GM23338 (cell line): ENCODE measurements around the gene WNT5B. TPM values are rescaled to one million over a fixed set of nuclear protein-coding genes. Genes with fewer than 3 reads are reported as not detected.

Source experiments
- ATAC-seq: fragments of 200-7000 bp; cut with Tn5 transposase; 3 replicates; pipeline ENCODE4 v1.9.1; 2020
- DNase-seq: peaks from one replicate; pipeline ENCODE4 v3.0.0-alpha.2; 2015; ENCODE audit warnings: low spot score
- H2AFZ ChIP-seq: fragments of 200-600 bp; sonication (generic); 2 replicates; pipeline ENCODE4 v1.8.0; 2016; ENCODE audit warnings: antibody characterized with exemption, mild to moderate bottlenecking, moderate library complexity
- H3F3A ChIP-seq: fragments of 200-600 bp; sonication (generic); replicated peaks from 2 replicates; pipeline ENCODE4 v1.8.0; 2017; ENCODE audit warnings: antibody characterized with exemption, mixed run types, low read depth
- H3K27ac ChIP-seq: fragments of 200-600 bp; sonication (generic); 2 replicates; pipeline ENCODE4 v1.6.1; 2016; ENCODE audit warnings: low read depth
- H3K27me3 ChIP-seq: fragments of 200-600 bp; sonication (generic); 2 replicates; pipeline ENCODE4 v1.8.0; 2016; ENCODE audit warnings: mild to moderate bottlenecking, mixed run types, moderate library complexity; ENCODE audit not compliant: insufficient read depth
- H3K36me3 ChIP-seq: fragments of 200-600 bp; sonication (generic); 2 replicates; pipeline ENCODE4 v1.8.0; 2016; ENCODE audit warnings: mild to moderate bottlenecking; ENCODE audit not compliant: insufficient read depth
- H3K4me1 ChIP-seq: fragments of 200-600 bp; sonication (generic); 2 replicates; pipeline ENCODE4 v1.8.0; 2016; ENCODE audit warnings: mild to moderate bottlenecking, moderate library complexity; ENCODE audit not compliant: insufficient read depth
- H3K4me2 ChIP-seq: fragments of 200-600 bp; sonication (generic); 2 replicates; pipeline ENCODE4 v1.7.1; 2017; ENCODE audit warnings: mixed run types
- H3K4me3 ChIP-seq: fragments of 200-600 bp; sonication (generic); 2 replicates; pipeline ENCODE4 v1.6.1; 2016; ENCODE audit warnings: mixed run types
- H3K79me2 ChIP-seq: fragments of 200-600 bp; sonication (generic); replicated peaks from 2 replicates; pipeline ENCODE4 v1.8.0; 2017; ENCODE audit warnings: mild to moderate bottlenecking; ENCODE audit not compliant: insufficient read depth
- H3K9me2 ChIP-seq: fragments of 200-600 bp; sonication (generic); 2 replicates; pipeline ENCODE4 v1.8.0; 2017; ENCODE audit not compliant: insufficient read depth
- H4K20me1 ChIP-seq: fragments of 200-600 bp; sonication (generic); replicated peaks from 2 replicates; pipeline ENCODE4 v1.8.0; 2017; ENCODE audit warnings: mild to moderate bottlenecking; ENCODE audit not compliant: insufficient read depth
- H3K27ac Mint-ChIP-seq: 2 replicates; pipeline ENCODE4 v1.8.0; 2020; ENCODE audit warnings: inconsistent platforms, mild to moderate bottlenecking, moderate library complexity, mixed read lengths
- H3K27me3 Mint-ChIP-seq: 3 replicates; pipeline ENCODE4 v1.8.0; 2022; ENCODE audit warnings: low read depth, mild to moderate bottlenecking, moderate library complexity, mixed read lengths, inconsistent platforms; ENCODE audit not compliant: insufficient read depth, poor library complexity
- H3K36me3 Mint-ChIP-seq: 3 replicates; pipeline ENCODE4 v1.8.0; 2021; ENCODE audit warnings: low read depth, mild to moderate bottlenecking, inconsistent platforms, moderate library complexity, mixed read lengths
- H3K4me1 Mint-ChIP-seq: 3 replicates; pipeline ENCODE4 v1.8.0; 2020; ENCODE audit warnings: mild to moderate bottlenecking, inconsistent platforms, mixed read lengths
- H3K4me3 Mint-ChIP-seq: 3 replicates; pipeline ENCODE4 v1.8.0; 2021; ENCODE audit warnings: moderate library complexity, mild to moderate bottlenecking, inconsistent platforms, mixed read lengths
- H3K9me3 Mint-ChIP-seq: 3 replicates; pipeline ENCODE4 v1.8.0; 2020; ENCODE audit warnings: moderate library complexity, mild to moderate bottlenecking, inconsistent platforms, mixed read lengths
- CREB1 ChIP-seq: fragments of 250-450 bp; sonication (Bioruptor Pico); IDR thresholded peaks from 2 replicates; pipeline ENCODE4 v1.5.0; 2020; ENCODE audit warnings: low read depth, mild to moderate bottlenecking, moderate library complexity
- CTCF ChIP-seq, 2 experiments: fragments of 200-600 bp in 1 of 2; sonication (generic) in 1 of 2; conservative IDR thresholded peaks; 2 replicates each; pipeline versions ENCODE4 v1.5.1 to v1.6.1; 2016 to 2017; ENCODE audit warnings: antibody characterized with exemption in 2 of 2, low read depth in 2 of 2, mild to moderate bottlenecking in 2 of 2, moderate library complexity in 1 of 2
- EZH2 ChIP-seq: fragments of 200-600 bp; sonication (generic); IDR thresholded peaks from one replicate; pipeline ENCODE4 v1.8.0; 2017; ENCODE audit warnings: antibody characterized with exemption, mild to moderate bottlenecking, low read depth; ENCODE audit not compliant: unreplicated experiment
- EZH2phosphoT487 ChIP-seq: fragments of 200-600 bp; sonication (generic); IDR thresholded peaks from one replicate; pipeline ENCODE4 v1.8.1; 2018; ENCODE audit warnings: antibody characterized with exemption; ENCODE audit not compliant: unreplicated experiment
- JUNB ChIP-seq: IDR thresholded peaks from one replicate; pipeline ENCODE4 v1.6.1; 2016; ENCODE audit warnings: antibody characterized with exemption; ENCODE audit not compliant: unreplicated experiment
- NANOG ChIP-seq: IDR thresholded peaks from 2 replicates; pipeline ENCODE4 v1.6.1; 2016; ENCODE audit warnings: antibody characterized with exemption, borderline replicate concordance
- POLR2AphosphoS5 ChIP-seq: IDR thresholded peaks from 2 replicates; pipeline ENCODE4 v1.6.1; 2016; ENCODE audit warnings: antibody characterized with exemption, low read depth
- REST ChIP-seq: IDR thresholded peaks from one replicate; pipeline ENCODE4 v1.6.1; 2018; ENCODE audit warnings: antibody characterized with exemption; ENCODE audit not compliant: unreplicated experiment
- STAT1 ChIP-seq: IDR thresholded peaks from one replicate; pipeline ENCODE4 v1.6.1; 2016; ENCODE audit warnings: antibody characterized with exemption; ENCODE audit not compliant: unreplicated experiment
- ZNF114 ChIP-seq: fragments of 250-450 bp; sonication (Bioruptor Pico); IDR thresholded peaks from 2 replicates; pipeline ENCODE4 v1.5.0; 2020; ENCODE audit warnings: mild to moderate bottlenecking, moderate library complexity
- ZNF331 ChIP-seq: fragments of 250-450 bp; sonication (Bioruptor Pico); IDR thresholded peaks from 2 replicates; pipeline ENCODE4 v1.5.0; 2020; ENCODE audit warnings: low read depth, mild to moderate bottlenecking, moderate library complexity
- polyA plus RNA-seq: library from polyadenylated mRNA; unstranded; fragments of >200 nt; fragmentation: Nextera tagmentation; extraction: Ambion mirVana; gene quantifications from 2 replicates; pipeline ENCODE4 v1.2.1, GENCODE V29; 2016
- total RNA-seq: library from RNA; depleted of rRNA; stranded (reverse); fragments of >200 nt; shearing (Covaris generic); gene quantifications from 2 replicates; pipeline ENCODE4 v1.2.3, GENCODE V29; 2014
- TF ChIP-seq, protein P1 (sequence below): IDR thresholded peaks from 2 replicates; pipeline ENCODE4 v1.6.1; 2016; ENCODE audit warnings: antibody characterized with exemption

The WNT5B gene
- total and polyA plus RNA-seq, 2 experiments from 2014 or later = 1.4 to 2.7 TPM

DNA sequence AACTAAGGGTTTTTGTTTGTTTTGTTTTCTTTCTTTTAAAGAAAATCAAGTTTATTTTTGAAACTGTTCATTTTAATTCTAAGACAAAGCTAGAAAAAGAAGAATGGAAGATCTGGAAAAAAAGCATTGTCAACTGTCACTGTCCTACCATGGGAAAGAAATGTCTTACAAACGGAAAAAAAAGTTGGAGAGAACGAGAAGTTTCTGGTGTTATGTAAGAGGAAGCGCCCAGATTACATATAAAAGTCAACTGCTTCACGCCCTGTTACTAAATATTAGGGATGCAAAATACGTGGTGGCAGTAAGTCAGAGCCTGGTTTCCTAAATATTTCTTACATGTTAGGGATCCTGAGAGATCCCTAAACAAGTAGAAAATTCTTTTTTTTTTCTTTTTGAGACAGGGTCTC is 20.3 kb upstream of the WNT5B start (continued):
- TF ChIP-seq REST (no peak), CTCF (conservative IDR thresholded peaks at IDR 0.05; ENCODE audit: low read depth in 2 of 2) (no peak), CREB1 (no peak), EZH2phosphoT487 (no peak), ZNF331 (no peak), POLR2AphosphoS5 (no peak), ZNF114 (CRISPR knock-in tag) (no peak), JUNB (no peak), EZH2 (no peak), NANOG (no peak), STAT1 (no peak)
- TF ChIP-seq, protein P1, sequence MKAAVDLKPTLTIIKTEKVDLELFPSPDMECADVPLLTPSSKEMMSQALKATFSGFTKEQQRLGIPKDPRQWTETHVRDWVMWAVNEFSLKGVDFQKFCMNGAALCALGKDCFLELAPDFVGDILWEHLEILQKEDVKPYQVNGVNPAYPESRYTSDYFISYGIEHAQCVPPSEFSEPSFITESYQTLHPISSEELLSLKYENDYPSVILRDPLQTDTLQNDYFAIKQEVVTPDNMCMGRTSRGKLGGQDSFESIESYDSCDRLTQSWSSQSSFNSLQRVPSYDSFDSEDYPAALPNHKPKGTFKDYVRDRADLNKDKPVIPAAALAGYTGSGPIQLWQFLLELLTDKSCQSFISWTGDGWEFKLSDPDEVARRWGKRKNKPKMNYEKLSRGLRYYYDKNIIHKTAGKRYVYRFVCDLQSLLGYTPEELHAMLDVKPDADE = no peak

DNA sequence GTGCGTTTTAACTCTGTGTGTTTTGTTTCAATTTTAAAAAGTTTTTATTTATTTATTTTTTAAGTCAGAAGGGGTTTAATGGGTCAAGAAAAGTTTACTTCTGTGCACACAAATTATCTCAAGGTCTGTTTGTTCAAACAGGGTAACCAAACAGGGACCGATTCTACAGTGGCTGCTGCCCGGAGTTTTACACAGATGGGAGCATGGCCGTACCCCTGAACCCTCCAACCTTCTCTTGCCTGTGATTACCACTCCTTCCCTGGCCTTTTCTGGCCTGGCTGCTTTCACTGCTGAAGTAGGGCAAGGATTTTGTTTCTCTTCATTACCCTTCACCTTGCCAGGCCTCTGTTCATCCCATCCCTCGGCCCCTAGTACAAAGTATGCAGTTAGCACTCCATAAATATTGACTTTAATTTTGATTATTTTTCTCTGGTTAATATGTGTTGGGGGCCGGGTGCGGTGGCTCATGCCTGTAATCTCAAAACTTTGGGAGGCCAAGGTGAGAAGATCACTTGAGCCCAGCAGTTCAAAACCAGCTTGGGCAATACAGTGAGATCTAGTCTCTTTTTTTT is 18.9 kb upstream of the WNT5B start:
- no peak overlapping the region for H3K27ac ChIP-seq
- DNase-seq = no peak
- Mint-ChIP-seq H3K27me3 (peaks cover 24% of the 10 kb centered on the region), H3K27ac (no peak overlapping the region), H3K9me3 (no peaks in the 10 kb centered on the region), H3K4me3 (no peak overlapping the region), H3K4me1 (peaks cover 11% of the 10 kb centered on the region), H3K36me3 (no peaks in the 10 kb centered on the region)
- H3F3A ChIP-seq = no peaks in the 10 kb centered on the region; the same call in 1 of the 2 replicates
- no peak overlapping the region for H3K4me2 ChIP-seq
- no peaks in the 10 kb centered on the region for H3K9me2 ChIP-seq
- no peak overlapping the region for H2AFZ ChIP-seq
- no peaks in the 10 kb centered on the region for H4K20me1 ChIP-seq
- no peaks in the 10 kb centered on the region for H3K79me2 ChIP-seq
- peaks cover 11% of the 10 kb centered on the region for H3K4me1 ChIP-seq
- peaks cover 26% of the 10 kb centered on the region for H3K27me3 ChIP-seq
- no peak overlapping the region for H3K4me3 ChIP-seq
- no peak for ATAC-seq
- no peaks in the 10 kb centered on the region for H3K36me3 ChIP-seq
- TF ChIP-seq REST (no peak), STAT1 (no peak), CREB1 (no peak), ZNF114 (CRISPR knock-in tag) (no peak), POLR2AphosphoS5 (no peak), JUNB (no peak), EZH2phosphoT487 (no peak), EZH2 (no peak), CTCF (conservative IDR thresholded peaks at IDR 0.05; ENCODE audit: low read depth in 2 of 2) (no peak), ZNF331 (no peak)
- TF ChIP-seq, protein P1 = no peak
